Right lobe of liver (tissue), 4 donors: Measurements from ENCODE around the gene RHPN2.

ENCODE experiments used
- CTCF ChIP-seq, 4 donors: fragments of 200-600 bp in 3 of 4; fragments of 450-650 bp in 1 of 4; IDR thresholded peaks; one replicate each; pipeline versions ENCODE4 v1.5.1 to v1.8.0; 2016 to 2022; ENCODE audit warnings: antibody characterized with exemption in 4 of 4, mild to moderate bottlenecking in 2 of 4
- POLR2A ChIP-seq: fragments of 450-650 bp; IDR thresholded peaks from one replicate; pipeline ENCODE4 v1.6.1; 2017; ENCODE audit warnings: antibody characterized with exemption, mild to moderate bottlenecking
- donor health status: DM: no; HTN: no; CAD: no.
- donor health status: DM: no; HTN: no; CAD: no.
- donor health status: DM: no; HTN: yes; CAD: no.

GRCh38 chr19:33096005-33096404 is 31.3 kb upstream of the RHPN2 start:
- TF ChIP-seq CTCF (IDR thresholded peaks at IDR 0.05): no peak
- TF ChIP-seq POLR2A: no peak
